GM12878 (cell line): ENCODE data around the gene KASH5. TPM values are rescaled to one million over a fixed set of nuclear protein-coding genes. Genes with fewer than 3 reads are reported as not detected.

Experiments
- ATAC-seq: fragments of 200-7000 bp; cut with Tn5 transposase; 3 replicates; pipeline ENCODE4 v1.9.1; 2020; ENCODE audit warnings: mild to moderate bottlenecking, moderate library complexity
- BruUV-seq: library from RNA; stranded (reverse); fragments of 400-500 nt; replicated peaks from 2 replicates; lab custom pipeline; 2021; lab: Mats Ljungman, UMichigan
- CTCF ChIA-PET: fragments of 300-600 bp; sonication (Branson Sonifier 250); formaldehyde crosslinking; extraction: SDS; loops from one replicate; lab custom pipeline; 2021; ENCODE audit warnings: inconsistent platforms; lab: Yijun Ruan, JAX
- POLR2A ChIA-PET: fragments of 350-600 bp; formaldehyde crosslinking; extraction: SDS; loops from one replicate; lab custom pipeline; 2021; ENCODE audit warnings: inconsistent platforms; lab: Charles Lee
- RAD21 ChIA-PET: fragments of 300-600 bp; sonication (Branson Sonifier 250); formaldehyde crosslinking; loops from one replicate; lab custom pipeline; 2023; ENCODE audit warnings: antibody characterized with exemption; ENCODE audit not compliant: unreplicated experiment; lab: Charles Lee
- SMC1A ChIA-PET: fragments of 300-600 bp; sonication (Branson Sonifier 250); formaldehyde crosslinking; loops from one replicate; lab custom pipeline; 2023; ENCODE audit not compliant: unreplicated experiment, uncharacterized antibody; lab: Charles Lee
- DNase-seq: peaks from one replicate; pipeline ENCODE4 v3.0.0-alpha.2; 2011; ENCODE audit warnings: low read depth, low spot score
- FAIRE-seq: peaks from 3 replicates; lab custom pipeline; 2011; peaks lifted over from hg19 to GRCh38; lab: Jason Lieb, UNC
- H2AFZ ChIP-seq: 2 replicates; pipeline ENCODE4 v1.6.0; 2011; ENCODE audit warnings: low read depth, low read length, control low read depth; ENCODE audit not compliant: control insufficient read depth
- H3K27ac ChIP-seq: 2 replicates; pipeline ENCODE4 v1.5.1; 2011; ENCODE audit warnings: control low read depth; ENCODE audit not compliant: control insufficient read depth, insufficient read depth
- H3K27me3 ChIP-seq, 2 experiments: replicated peaks in 1 of 2; 2 replicates each; pipeline versions ENCODE4 v1.6.0 to v1.6.1; 2011; ENCODE audit warnings: low read length in 1 of 2; ENCODE audit not compliant: control insufficient read depth in 2 of 2, insufficient read depth in 2 of 2
- H3K36me3 ChIP-seq, 2 experiments: 2 replicates each; pipeline ENCODE4 v1.5.1; 2011; ENCODE audit warnings: low read length in 1 of 2; ENCODE audit not compliant: control insufficient read depth in 2 of 2, insufficient read depth in 2 of 2
- H3K4me1 ChIP-seq: 2 replicates; pipeline ENCODE4 v1.6.1; 2011; ENCODE audit warnings: mild to moderate bottlenecking, low read length, moderate library complexity, mixed read lengths; ENCODE audit not compliant: control insufficient read depth, insufficient read depth
- H3K4me2 ChIP-seq: 2 replicates; pipeline ENCODE4 v1.6.0; 2011; ENCODE audit warnings: control low read depth; ENCODE audit not compliant: control insufficient read depth, insufficient read depth
- H3K4me3 ChIP-seq: fragments of 200-600 bp; sonication (generic); 2 replicates; pipeline ENCODE4 v1.5.1; 2016
- H3K79me2 ChIP-seq: 2 replicates; pipeline ENCODE4 v1.6.0; 2011; ENCODE audit warnings: low read length; ENCODE audit not compliant: control insufficient read depth, insufficient read depth
- H3K9ac ChIP-seq: 2 replicates; pipeline ENCODE4 v1.8.0; 2011; ENCODE audit warnings: low read length, control low read depth, mixed read lengths; ENCODE audit not compliant: control insufficient read depth, insufficient read depth
- H3K9me3 ChIP-seq: replicated peaks from 3 replicates; pipeline ENCODE4 v1.5.1; 2011; ENCODE audit warnings: mild to moderate bottlenecking, low read length; ENCODE audit not compliant: control insufficient read depth, insufficient read depth
- H4K20me1 ChIP-seq: 2 replicates; pipeline ENCODE4 v1.6.0; 2011; ENCODE audit not compliant: control insufficient read depth, insufficient read depth
- ASH2L ChIP-seq: fragments of 300-600, 200-600 bp; sonication (generic); IDR thresholded peaks from 2 replicates; pipeline ENCODE4 v1.6.1; 2017; ENCODE audit warnings: low read depth, mild to moderate bottlenecking, borderline replicate concordance
- CEBPB ChIP-seq, 2 experiments: fragments of 150-350 bp in 1 of 2; IDR thresholded peaks; 2 replicates each; pipeline ENCODE4 v1.6.1; 2012 to 2014; ENCODE audit warnings: low read depth in 2 of 2, low read length in 2 of 2, borderline replicate concordance in 1 of 2, inconsistent platforms in 1 of 2
- ELK1 ChIP-seq: IDR thresholded peaks from 2 replicates; pipeline ENCODE4 v1.6.1; 2012; ENCODE audit warnings: low read depth, low read length, improper control_type of control experiment
- FOXK2 ChIP-seq: fragments of 450-650 bp; IDR thresholded peaks from 2 replicates; pipeline ENCODE4 v1.6.1; 2017; ENCODE audit warnings: mild to moderate bottlenecking, moderate library complexity
- HCFC1 ChIP-seq: fragments of 150-350 bp; IDR thresholded peaks from 2 replicates; pipeline ENCODE4 v1.6.1; 2014; ENCODE audit warnings: low read length
- MYC ChIP-seq: IDR thresholded peaks from 2 replicates; pipeline ENCODE4 v1.6.1; 2011; ENCODE audit warnings: mild to moderate bottlenecking, low read length, moderate library complexity, inconsistent platforms; ENCODE audit not compliant: insufficient read depth, insufficient replicate concordance, insufficient read length, severe bottlenecking
- NR2C2 ChIP-seq: IDR thresholded peaks from 2 replicates; pipeline ENCODE4 v1.6.1; 2011; ENCODE audit warnings: borderline replicate concordance, low read depth; ENCODE audit not compliant: control insufficient read depth, insufficient read length
- NRF1 ChIP-seq: conservative IDR thresholded peaks from 2 replicates; pipeline ENCODE4 v1.6.1; 2011; ENCODE audit warnings: mild to moderate bottlenecking, low read depth, low read length, improper control_type of control experiment
- PAX5 ChIP-seq: IDR thresholded peaks from 2 replicates; pipeline ENCODE4 v1.6.1; 2011; ENCODE audit warnings: low read depth, low read length, borderline replicate concordance
- POU2F2 ChIP-seq: IDR thresholded peaks from 3 replicates; pipeline ENCODE4 v1.6.1; 2011; ENCODE audit warnings: low read depth, mild to moderate bottlenecking, low read length, borderline replicate concordance
- RB1 ChIP-seq: fragments of 450-650 bp; formaldehyde crosslinking; IDR thresholded peaks from 2 replicates; pipeline ENCODE4 v1.6.1; 2017; ENCODE audit warnings: mild to moderate bottlenecking, borderline replicate concordance
- SIX5 ChIP-seq: IDR thresholded peaks from 2 replicates; pipeline ENCODE4 v1.6.1; 2011; ENCODE audit warnings: mild to moderate bottlenecking, low read depth, low read length, moderate library complexity; ENCODE audit not compliant: severe bottlenecking
- SKIL ChIP-seq: fragments of 450-650 bp; IDR thresholded peaks from 2 replicates; pipeline ENCODE4 v1.6.1; 2017; ENCODE audit warnings: mild to moderate bottlenecking, low read depth, inconsistent platforms; ENCODE audit not compliant: poor library complexity, severe bottlenecking
- SMC3 ChIP-seq: IDR thresholded peaks from 2 replicates; pipeline ENCODE4 v1.6.1; 2011; ENCODE audit warnings: low read length, improper control_type of control experiment, borderline replicate concordance
- SREBF1 ChIP-seq: IDR thresholded peaks from 2 replicates; pipeline ENCODE4 v1.6.1; 2012; ENCODE audit warnings: mild to moderate bottlenecking, low read length
- SUPT20H ChIP-seq: IDR thresholded peaks from 2 replicates; pipeline ENCODE4 v1.6.1; 2011; ENCODE audit warnings: low read depth, mild to moderate bottlenecking, low read length, moderate library complexity, borderline replicate concordance; ENCODE audit not compliant: control insufficient read depth
- ZNF592 ChIP-seq: fragments of 450-650 bp; IDR thresholded peaks from 2 replicates; pipeline ENCODE4 v1.6.1; 2017; ENCODE audit warnings: mild to moderate bottlenecking, moderate library complexity
- WGBS: methylation state at CpG from one replicate; pipeline ENCODE4 v1.1.6; 2016; ENCODE audit warnings: low lambda C conversion rate; ENCODE audit not compliant: insufficient replicate concordance, insufficient coverage; ENCODE audit errors: missing lambda C conversion rate; 5-methylcytosine and 5-hydroxymethylcytosine counted together
- in situ Hi-C: fragments of 300-500 bp; cut with MboI; formaldehyde crosslinking; loops from 9 replicates; pipeline ENCODE4 v1.14.3; 2018; ENCODE audit warnings: mixed read lengths
- intact Hi-C: fragments of 100-400 bp; cut with micrococcal nuclease; formaldehyde crosslinking; loops from one replicate; pipeline ENCODE4 v1.14.2; 2022; ENCODE audit not compliant: unreplicated experiment
- polyA plus RNA-seq, 11 experiments: library from polyadenylated mRNA; depleted of rRNA in 4 of 11; unstranded in 6 of 11; stranded (reverse) in 5 of 11; fragments of >200 nt; fragmentation: Nextera tagmentation in 4 of 11; fragmentation: Illumina TruSeq in 1 of 11; extraction: Ambion mirVana in 4 of 11; extraction: Trizol in 1 of 11; gene quantifications; 1 replicate in 1 of 11; 2 replicates in 10 of 11; pipeline versions ENCODE4 v1.2.1 to v1.2.3, GENCODE V29; 2011 to 2016; ENCODE audit warnings: inconsistent platforms in 2 of 11, missing spikeins in 2 of 11, low read depth in 1 of 11
- total RNA-seq, 4 experiments: library from RNA; depleted of rRNA in 3 of 4; stranded (reverse); fragments of >200 nt in 3 of 4; fragmentation: Illumina TruSeq in 1 of 4; extraction: Trizol in 1 of 4; gene quantifications; 2 replicates each; pipeline versions ENCODE4 v1.2.1 to v1.2.3, GENCODE V29; 2013 to 2021

The KASH5 gene
- total and polyA plus RNA-seq, 10 of the 15 experiments (the other 5 are each of a cell fraction or from before 2014, with no cell fraction given), result 0.03 to 0.06 (median 0.05) TPM; not detected in 7

GRCh38 chr19:49458567-49458903, 70.5 kb downstream of the KASH5 start:
- Histone ChIP-seq H3K9ac (peak overlapping the region; percentile 39), H3K27ac (peak overlapping the region; percentile 82), H3K4me1 (peaks cover 25% of the 10 kb centered on the region), H4K20me1 (no peaks in the 10 kb centered on the region), H3K27me3 (no peaks in the 10 kb centered on the region), H2AFZ (peak overlapping the region; percentile 81), H3K79me2 (peaks cover 13% of the 10 kb centered on the region), H3K9me3 (no peaks in the 10 kb centered on the region), H3K36me3 (peaks cover 0 to 5% of the 10 kb centered on the region in 2 experiments), H3K4me2 (peak overlapping the region; percentile 94), H3K4me3 (no peak overlapping the region)
- 55% methylated on average over 5 of the region's 5 CpGs for WGBS
- SMC1A ChIA-PET, result interaction anchor here (9.0 kb wide), 1 partner anchor 11 kb away, joined by 53 read pairs; no protein-coding TSS in a partner anchor
- peak; percentile 64 for FAIRE-seq
- POLR2A ChIA-PET, result interaction anchor here (0.6 to 2.7 kb wide), 4 partner anchors 11 to 454 kb away, joined by 3 to 15 read pairs (median 4); no protein-coding TSS in a partner anchor
- DNase-seq, result no peak
- intact Hi-C loops (no loop called here), in situ Hi-C loops (no loop called here)
- CTCF ChIA-PET, result interaction anchor here (1.4 to 4.9 kb wide), 3 partner anchors 11 to 112 kb away, joined by 4 to 31 read pairs (median 20); partner anchors contain the start of gene FLT3LG
- RAD21 ChIA-PET, result interaction anchor here (9.0 kb wide), 1 partner anchor 12 kb away, joined by 90 read pairs; no protein-coding TSS in a partner anchor
- ATAC-seq, result peak; percentile 76
- no TSS peak for BruUV-seq
- no peak for TF ChIP-seq ZNF592
- TF ChIP-seq FOXK2, result no peak
- no peak for TF ChIP-seq RB1
- peak; percentile 9 for TF ChIP-seq SIX5
- no peak for TF ChIP-seq ASH2L
- no peak for TF ChIP-seq MYC
- TF ChIP-seq HCFC1, result peak; percentile 36; the same call in 1 of the 2 replicates
- TF ChIP-seq SUPT20H, result no peak
- no peak for TF ChIP-seq CEBPB (IDR thresholded peaks at IDR 0.05; ENCODE audit: borderline replicate concordance in 1 of 2, low read depth in 2 of 2, low read length in 2 of 2)
- no peak for TF ChIP-seq SREBF1
- TF ChIP-seq NR2C2, result no peak
- no peak for TF ChIP-seq ELK1
- no peak for TF ChIP-seq PAX5
- no peak for TF ChIP-seq SMC3
- no peak for TF ChIP-seq NRF1
- TF ChIP-seq POU2F2, result no peak
- no peak for TF ChIP-seq SKIL
